ENCODE results near the gene AQP7.

GRCh38 chr9:33349743-33350142, 52.6 kb downstream of the AQP7 start:
- TF ChIP-seq CTCF (IDR thresholded peaks at IDR 0.05) (no peak), POLR2A (IDR thresholded peaks at IDR 0.05) (no peak)

All from adrenal gland (tissue), 5 donors.